Measurements from ENCODE around the gene FGF14.

- no peak for TF ChIP-seq CTCF (IDR thresholded peaks at IDR 0.05; ENCODE audit: insufficient read depth, low read length, poor library complexity, severe bottlenecking)
- no peak for TF ChIP-seq EZH2phosphoT487 (conservative IDR thresholded peaks at IDR 0.05; ENCODE audit: low read length)
These were observed 112.2 kb downstream of the FGF14 start for GRCh38 chr13:102289606-102290005.
